ENCODE results near the gene CUZD1. TPM values are rescaled to one million over a fixed set of nuclear protein-coding genes. Genes with fewer than 3 reads are reported as not detected.
A peak's percentile ranks its signal among the peaks of the same experiment; 100 is the strongest.

Gene CUZD1
- polyA plus RNA-seq, 1 donor from 2014 or later: not detected

GRCh38 chr10:122855745-122856144, 10.1 kb upstream of the CUZD1 start:
- no peaks in the 10 kb centered on the region for H3K9me3 ChIP-seq (ENCODE audit: low read length)
- H2AFZ ChIP-seq (ENCODE audit: low read depth, low read length): no peak overlapping the region

GRCh38 chr10:122854648-122855047, 9.0 kb upstream of the CUZD1 start:
- H3K27ac ChIP-seq (ENCODE audit: low read length): no peak overlapping the region
- no peaks in the 10 kb centered on the region for H4K20me1 ChIP-seq (ENCODE audit: insufficient read depth)
- no peak for TF ChIP-seq RAD21 (conservative IDR thresholded peaks at IDR 0.05)
- TF ChIP-seq EP300 (conservative IDR thresholded peaks at IDR 0.05; ENCODE audit: poor library complexity, severe bottlenecking): no peak
- no peak for TF ChIP-seq CTCF (IDR thresholded peaks at IDR 0.05; ENCODE audit: poor library complexity, severe bottlenecking)
- no peak for TF ChIP-seq MXI1 (conservative IDR thresholded peaks at IDR 0.05; ENCODE audit: poor library complexity, severe bottlenecking)
- no peak for TF ChIP-seq POLR2AphosphoS5 (IDR thresholded peaks at IDR 0.05)
- no peak for TF ChIP-seq SMC3 (conservative IDR thresholded peaks at IDR 0.05; ENCODE audit: poor library complexity)
- TF ChIP-seq EZH2 (IDR thresholded peaks at IDR 0.05; ENCODE audit: borderline replicate concordance, insufficient read depth, low read length, poor library complexity, severe bottlenecking): no peak
- no peak for TF ChIP-seq TAF1 (IDR thresholded peaks at IDR 0.05; ENCODE audit: low read depth)
- no peaks in the 10 kb centered on the region for H3F3A ChIP-seq (ENCODE audit: insufficient read depth, low read length, poor library complexity, severe bottlenecking)
- H3K36me3 ChIP-seq (ENCODE audit: insufficient read depth, low read length): no peaks in the 10 kb centered on the region
- H3K9me3 ChIP-seq (ENCODE audit: low read length): no peaks in the 10 kb centered on the region
- no peak overlapping the region for H2AFZ ChIP-seq (ENCODE audit: low read depth, low read length)
- H3K27me3 ChIP-seq (ENCODE audit: insufficient read depth, low read depth, low read length): no peaks in the 10 kb centered on the region
- no peak overlapping the region for H3K9ac ChIP-seq (ENCODE audit: low read length)
- no peak overlapping the region for H3K4me2 ChIP-seq (ENCODE audit: low read length)
- H3K4me3 ChIP-seq (ENCODE audit: low read length): no peak overlapping the region
- no peaks in the 10 kb centered on the region for H3K9me2 ChIP-seq (ENCODE audit: insufficient read depth, low read length)
- no peaks in the 10 kb centered on the region for H3K79me2 ChIP-seq (replicated peaks; ENCODE audit: insufficient read depth, low read length)

More at GRCh38 chr10:122855745-122856144, 10.1 kb upstream of the CUZD1 start:
- H3K27me3 ChIP-seq (ENCODE audit: insufficient read depth, low read depth, low read length): no peaks in the 10 kb centered on the region
- no peaks in the 10 kb centered on the region for H3K36me3 ChIP-seq (ENCODE audit: insufficient read depth, low read length)
- H3K27ac ChIP-seq (ENCODE audit: low read length): no peak overlapping the region
- H3F3A ChIP-seq (ENCODE audit: insufficient read depth, low read length, poor library complexity, severe bottlenecking): no peaks in the 10 kb centered on the region
- no peaks in the 10 kb centered on the region for H4K20me1 ChIP-seq (ENCODE audit: insufficient read depth)
- H3K9ac ChIP-seq (ENCODE audit: low read length): no peak overlapping the region
- H3K4me3 ChIP-seq (ENCODE audit: low read length): peak overlapping the region; percentile 1
- TF ChIP-seq TAF1 (IDR thresholded peaks at IDR 0.05; ENCODE audit: low read depth) (no peak), REST (IDR thresholded peaks at IDR 0.05; ENCODE audit: borderline replicate concordance) (peak; percentile 48), SMC3 (conservative IDR thresholded peaks at IDR 0.05; ENCODE audit: poor library complexity) (peak; percentile 12), POLR2AphosphoS5 (IDR thresholded peaks at IDR 0.05) (peak; percentile 70), MXI1 (conservative IDR thresholded peaks at IDR 0.05; ENCODE audit: poor library complexity, severe bottlenecking) (no peak), EP300 (conservative IDR thresholded peaks at IDR 0.05; ENCODE audit: poor library complexity, severe bottlenecking) (peak; percentile 68), EZH2 (IDR thresholded peaks at IDR 0.05; ENCODE audit: borderline replicate concordance, insufficient read depth, low read length, poor library complexity, severe bottlenecking) (no peak)
- no peak overlapping the region for H3K4me2 ChIP-seq (ENCODE audit: low read length)
- no peaks in the 10 kb centered on the region for H3K79me2 ChIP-seq (replicated peaks; ENCODE audit: insufficient read depth, low read length)
- no peaks in the 10 kb centered on the region for H3K9me2 ChIP-seq (ENCODE audit: insufficient read depth, low read length)

All from neural cell (in vitro differentiated cells).